Measurements from ENCODE around the gene PIPOX.

The PIPOX gene

DNA sequence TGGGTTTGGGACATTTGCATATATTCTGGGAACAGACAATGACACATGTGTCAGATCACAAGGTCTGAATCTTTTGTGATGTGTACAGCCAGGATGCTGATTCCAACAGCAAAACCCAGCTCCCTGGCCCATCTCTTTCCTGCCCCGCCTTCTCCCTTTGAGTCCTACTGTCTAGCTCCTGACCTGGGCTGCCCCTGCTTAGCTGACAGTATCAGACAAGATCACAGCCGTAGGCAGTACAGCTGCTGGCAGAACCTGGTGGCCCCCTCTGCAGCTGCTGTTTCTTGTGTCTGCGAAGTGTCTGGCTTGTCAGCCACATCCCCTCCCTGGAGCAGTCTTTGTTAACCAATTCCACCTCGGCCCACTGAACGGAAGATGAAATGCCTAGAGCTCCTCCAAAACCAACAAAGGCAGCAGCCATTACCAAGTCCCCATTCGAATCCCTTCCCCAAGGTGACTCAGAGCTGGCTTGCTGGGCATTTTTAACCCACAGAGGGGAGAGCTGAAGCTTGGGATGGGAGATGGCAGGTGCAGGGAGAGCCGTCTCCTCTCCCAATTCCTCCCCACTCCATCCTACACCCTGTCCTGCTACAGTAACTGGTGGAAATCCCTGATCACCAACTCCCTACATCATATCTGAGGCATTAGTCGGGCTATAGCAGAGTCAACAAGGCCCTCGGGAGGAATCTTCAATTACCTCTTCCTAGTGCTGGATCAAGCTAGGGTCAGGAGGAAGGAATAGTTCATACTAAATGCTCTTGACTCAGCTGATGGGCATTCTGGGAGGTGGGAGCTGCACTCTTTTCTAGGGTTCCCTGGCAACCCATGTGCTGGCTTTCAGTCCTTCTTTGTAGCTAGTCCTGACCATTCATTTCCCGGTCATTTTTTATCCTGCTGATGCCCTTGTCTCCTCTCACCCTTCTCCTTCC is 5.8 kb downstream of the PIPOX start:
- Histone ChIP-seq H3K27ac (ENCODE audit: low read depth, low read length, poor library complexity, severe bottlenecking) (no peak overlapping the region), H3K9me3 (ENCODE audit: low read length) (no peaks in the 10 kb centered on the region), H3K4me1 (ENCODE audit: insufficient read depth, low read length, severe bottlenecking) (no peaks in the 10 kb centered on the region), H3K4me2 (ENCODE audit: low read length) (no peak overlapping the region), H3K79me2 (ENCODE audit: insufficient read depth, low read length) (no peaks in the 10 kb centered on the region), H3F3A (ENCODE audit: insufficient read depth, low read length) (no peaks in the 10 kb centered on the region), H3K9ac (ENCODE audit: low read length) (no peak overlapping the region), H3K27me3 (ENCODE audit: insufficient read depth, low read length) (peaks cover 16% of the 10 kb centered on the region), H3K4me3 (ENCODE audit: low read depth, low read length, poor library complexity, severe bottlenecking) (no peak overlapping the region), H4K20me1 (ENCODE audit: insufficient read depth, low read length) (no peaks in the 10 kb centered on the region), H3K36me3 (ENCODE audit: insufficient read depth, low read length) (no peaks in the 10 kb centered on the region), H3K9me2 (ENCODE audit: low read depth, low read length) (no peaks in the 10 kb centered on the region), H2AFZ (ENCODE audit: low read length) (no peak overlapping the region)
- TF ChIP-seq, protein P1, sequence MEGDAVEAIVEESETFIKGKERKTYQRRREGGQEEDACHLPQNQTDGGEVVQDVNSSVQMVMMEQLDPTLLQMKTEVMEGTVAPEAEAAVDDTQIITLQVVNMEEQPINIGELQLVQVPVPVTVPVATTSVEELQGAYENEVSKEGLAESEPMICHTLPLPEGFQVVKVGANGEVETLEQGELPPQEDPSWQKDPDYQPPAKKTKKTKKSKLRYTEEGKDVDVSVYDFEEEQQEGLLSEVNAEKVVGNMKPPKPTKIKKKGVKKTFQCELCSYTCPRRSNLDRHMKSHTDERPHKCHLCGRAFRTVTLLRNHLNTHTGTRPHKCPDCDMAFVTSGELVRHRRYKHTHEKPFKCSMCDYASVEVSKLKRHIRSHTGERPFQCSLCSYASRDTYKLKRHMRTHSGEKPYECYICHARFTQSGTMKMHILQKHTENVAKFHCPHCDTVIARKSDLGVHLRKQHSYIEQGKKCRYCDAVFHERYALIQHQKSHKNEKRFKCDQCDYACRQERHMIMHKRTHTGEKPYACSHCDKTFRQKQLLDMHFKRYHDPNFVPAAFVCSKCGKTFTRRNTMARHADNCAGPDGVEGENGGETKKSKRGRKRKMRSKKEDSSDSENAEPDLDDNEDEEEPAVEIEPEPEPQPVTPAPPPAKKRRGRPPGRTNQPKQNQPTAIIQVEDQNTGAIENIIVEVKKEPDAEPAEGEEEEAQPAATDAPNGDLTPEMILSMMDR (IDR thresholded peaks at IDR 0.05; ENCODE audit: low read length) = no peak
- no peak for TF ChIP-seq EZH2 (IDR thresholded peaks at IDR 0.05; ENCODE audit: borderline replicate concordance, low read length)

DNA sequence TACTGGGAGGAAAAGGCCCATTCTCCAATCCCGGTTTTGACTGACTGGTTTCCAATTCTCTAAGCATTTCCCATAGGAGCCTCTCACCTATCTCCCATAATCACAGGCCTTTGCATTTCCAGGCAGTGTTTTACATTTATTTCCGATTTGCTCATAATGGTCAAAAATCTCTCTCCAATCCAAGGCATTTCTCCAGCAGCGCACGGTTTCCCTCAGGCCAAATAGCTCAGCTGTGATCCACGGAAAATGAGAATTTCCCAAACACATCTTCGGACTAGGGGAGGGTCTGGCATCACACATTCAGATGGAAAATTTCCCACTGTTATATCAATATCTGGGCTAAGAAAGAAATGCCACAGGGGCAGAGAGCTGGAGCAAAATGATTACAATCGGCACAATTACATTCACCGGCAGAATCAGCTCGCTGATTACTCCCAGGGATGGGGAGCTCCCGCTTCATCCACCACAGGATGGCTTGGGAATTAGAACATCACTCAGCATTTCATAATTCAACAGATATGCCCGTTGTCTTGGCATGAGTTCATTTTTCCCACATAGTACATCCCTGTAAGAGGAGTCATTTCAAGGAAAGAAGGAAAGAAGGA is 6.7 kb downstream of the PIPOX start:
- Histone ChIP-seq H3K27ac (ENCODE audit: low read depth, low read length, poor library complexity, severe bottlenecking) (no peak overlapping the region), H3K9me2 (ENCODE audit: low read depth, low read length) (no peaks in the 10 kb centered on the region)

DNA sequence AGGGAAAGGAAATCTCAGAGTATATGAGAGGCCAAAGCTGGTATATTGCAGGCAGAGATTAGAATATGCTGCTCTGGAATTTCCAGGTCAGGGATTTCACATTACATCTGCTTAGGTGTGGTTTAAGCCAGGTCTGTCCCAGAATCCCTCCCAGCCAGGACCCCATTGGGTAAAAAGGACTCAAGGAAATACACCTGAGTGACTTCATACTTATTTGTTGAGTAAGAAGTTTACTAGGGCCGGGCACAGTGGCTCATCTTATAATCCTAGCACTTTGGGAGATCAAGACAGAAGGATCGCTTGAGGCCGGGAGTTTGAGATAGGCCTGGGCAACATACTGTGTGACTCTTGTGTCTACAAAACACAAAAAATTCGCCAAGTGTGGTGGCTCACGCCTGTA is 7.2 kb downstream of the PIPOX start:
- Histone ChIP-seq H3K27ac (ENCODE audit: low read depth, low read length, poor library complexity, severe bottlenecking) (no peak overlapping the region), H3K36me3 (ENCODE audit: insufficient read depth, low read length) (no peaks in the 10 kb centered on the region), H3K9me2 (ENCODE audit: low read depth, low read length) (no peaks in the 10 kb centered on the region), H3K4me1 (ENCODE audit: insufficient read depth, low read length, severe bottlenecking) (no peaks in the 10 kb centered on the region), H3K9me3 (ENCODE audit: low read length) (no peaks in the 10 kb centered on the region), H3K27me3 (ENCODE audit: insufficient read depth, low read length) (peaks cover 20% of the 10 kb centered on the region), H3K4me2 (ENCODE audit: low read length) (no peak overlapping the region), H3F3A (ENCODE audit: insufficient read depth, low read length) (no peaks in the 10 kb centered on the region), H4K20me1 (ENCODE audit: insufficient read depth, low read length) (no peaks in the 10 kb centered on the region), H3K79me2 (ENCODE audit: insufficient read depth, low read length) (no peaks in the 10 kb centered on the region), H3K9ac (ENCODE audit: low read length) (no peak overlapping the region), H3K4me3 (ENCODE audit: low read depth, low read length, poor library complexity, severe bottlenecking) (no peak overlapping the region), H2AFZ (ENCODE audit: low read length) (no peak overlapping the region)
- TF ChIP-seq, protein P1 (IDR thresholded peaks at IDR 0.05; ENCODE audit: low read length) = no peak
- TF ChIP-seq EZH2 (IDR thresholded peaks at IDR 0.05; ENCODE audit: borderline replicate concordance, low read length) = no peak

More for the DNA sequence above, 6.7 kb downstream of the PIPOX start:
- H3K79me2 ChIP-seq (ENCODE audit: insufficient read depth, low read length) = no peaks in the 10 kb centered on the region
- no peak overlapping the region for H3K4me3 ChIP-seq (ENCODE audit: low read depth, low read length, poor library complexity, severe bottlenecking)
- no peaks in the 10 kb centered on the region for H3F3A ChIP-seq (ENCODE audit: insufficient read depth, low read length)
- no peak for TF ChIP-seq EZH2 (IDR thresholded peaks at IDR 0.05; ENCODE audit: borderline replicate concordance, low read length)
- TF ChIP-seq, protein P1 (IDR thresholded peaks at IDR 0.05; ENCODE audit: low read length) = no peak
- H4K20me1 ChIP-seq (ENCODE audit: insufficient read depth, low read length) = no peaks in the 10 kb centered on the region
- H3K9ac ChIP-seq (ENCODE audit: low read length) = no peak overlapping the region
- H3K27me3 ChIP-seq (ENCODE audit: insufficient read depth, low read length) = peaks cover 19% of the 10 kb centered on the region
- no peak overlapping the region for H3K4me2 ChIP-seq (ENCODE audit: low read length)
- no peaks in the 10 kb centered on the region for H3K9me3 ChIP-seq (ENCODE audit: low read length)
- no peaks in the 10 kb centered on the region for H3K36me3 ChIP-seq (ENCODE audit: insufficient read depth, low read length)
- H3K4me1 ChIP-seq (ENCODE audit: insufficient read depth, low read length, severe bottlenecking) = no peaks in the 10 kb centered on the region
- H2AFZ ChIP-seq (ENCODE audit: low read length) = no peak overlapping the region
